ENCODE data around the gene DUS2.
A peak's percentile ranks its signal among the peaks of the same experiment; 100 is the strongest.
"Not testable (repeated sequence)": the region's sequence is repeated elsewhere in the genome, so short reads cannot be mapped to it uniquely, and the experiment has no call there.

DUS2 gene

GRCh38 chr16:68022728-68023537 is at the start of gene DUS2, which contains the start of gene DDX28:
TSS of gene DUS2 (plus strand) at chr16:68023284. CDS start at chr16:68038024, 14,740 bp downstream.
TSS of gene DDX28 (minus strand) at chr16:68023232. CDS start at chr16:68023202, 30 bp downstream.
- DNase-seq (ENCODE audit: low read depth in 2 of 2) = peak; percentile 89 to 91

- no peak for DNase-seq (ENCODE audit: low read depth in 2 of 2)
Measured at GRCh38 chr16:67975321-67976105, 47.6 kb upstream of the DUS2 start.

- no peak for DNase-seq (ENCODE audit: low read depth in 2 of 2)
Measured at GRCh38 chr16:67976205-67976604, 46.9 kb upstream of the DUS2 start.

GRCh38 chr16:67977005-67977404 is 46.1 kb upstream of the DUS2 start:
- no peak for DNase-seq (ENCODE audit: low read depth in 2 of 2)

- DNase-seq (ENCODE audit: low read depth in 2 of 2) = no peak
Measured at GRCh38 chr16:67977469-67978227, 45.4 kb upstream of the DUS2 start.

- no peak for DNase-seq (ENCODE audit: low read depth in 2 of 2)
Measured at GRCh38 chr16:67979955-67980678, 43.0 kb upstream of the DUS2 start, which contains the start of gene DPEP3. TSS of gene DPEP3 (minus strand) at chr16:67980499. CDS start at chr16:67980380, 119 bp downstream.

- no peak for DNase-seq (ENCODE audit: low read depth in 2 of 2)
Measured at GRCh38 chr16:67982011-67982696, 40.9 kb upstream of the DUS2 start.

GRCh38 chr16:67986949-67987348 is 36.1 kb upstream of the DUS2 start:
- DNase-seq (ENCODE audit: low read depth in 2 of 2) = no peak

GRCh38 chr16:67987460-67988160 is 35.5 kb upstream of the DUS2 start:
- DNase-seq (ENCODE audit: low read depth in 2 of 2) = no peak

GRCh38 chr16:67988675-67989074 is 34.4 kb upstream of the DUS2 start:
- DNase-seq (ENCODE audit: low read depth in 2 of 2) = no peak

GRCh38 chr16:67989322-67990017 is 33.6 kb upstream of the DUS2 start:
- DNase-seq (ENCODE audit: low read depth in 2 of 2) = no peak

- no peak for DNase-seq (ENCODE audit: low read depth in 2 of 2)
Measured at GRCh38 chr16:67990018-67990386, 33.1 kb upstream of the DUS2 start.

- no peak for DNase-seq (ENCODE audit: low read depth in 2 of 2)
Measured at GRCh38 chr16:67992661-67993206, 30.4 kb upstream of the DUS2 start.

- DNase-seq (ENCODE audit: low read depth in 2 of 2) = peak; percentile 53 to 75
Measured at GRCh38 chr16:67993207-67994039, 29.7 kb upstream of the DUS2 start.

- DNase-seq (ENCODE audit: low read depth in 2 of 2) = not testable (repeated sequence)
Measured at GRCh38 chr16:67994040-67994408, 29.1 kb upstream of the DUS2 start.

- DNase-seq (ENCODE audit: low read depth in 2 of 2) = no peak
Measured at GRCh38 chr16:67995423-67995822, 27.7 kb upstream of the DUS2 start.

GRCh38 chr16:67996666-67997065 is 26.4 kb upstream of the DUS2 start:
- DNase-seq (ENCODE audit: low read depth in 2 of 2) = no peak

GRCh38 chr16:67998231-67998778 is 24.8 kb upstream of the DUS2 start:
- DNase-seq (ENCODE audit: low read depth in 2 of 2) = not testable (repeated sequence)
